HG03108 (cell line): ENCODE data around the gene DNM3.

Source experiments
- ATAC-seq: cut with Tn5 transposase; IDR thresholded peaks from one replicate; pipeline ENCODE4 v1.9.1; 2021; ENCODE audit warnings: moderate library complexity; ENCODE audit not compliant: unreplicated experiment

Gene DNM3

GRCh38 chr1:172378109-172378760 lies 536.9 kb downstream of the DNM3 start:
- no peak for ATAC-seq

GRCh38 chr1:172380441-172381244 lies 539.3 kb downstream of the DNM3 start:
- peak; percentile 94 for ATAC-seq

- ATAC-seq, result no peak
Observed at GRCh38 chr1:172381946-172382345, 540.6 kb downstream of the DNM3 start.

- no peak for ATAC-seq
Observed at GRCh38 chr1:172382406-172382805, 541.1 kb downstream of the DNM3 start.

GRCh38 chr1:172382990-172383389 lies 541.7 kb downstream of the DNM3 start:
- ATAC-seq, result no peak

- ATAC-seq, result no peak
Observed at GRCh38 chr1:172383536-172383935, 542.2 kb downstream of the DNM3 start.

GRCh38 chr1:172384656-172385055 lies 543.4 kb downstream of the DNM3 start:
- ATAC-seq, result no peak

GRCh38 chr1:172386046-172386445 lies 544.7 kb downstream of the DNM3 start:
- ATAC-seq, result no peak

- no peak for ATAC-seq
Observed at GRCh38 chr1:172388490-172388889, 547.2 kb downstream of the DNM3 start.

- peak; percentile 11 for ATAC-seq
Observed at GRCh38 chr1:172390301-172390682, 549.0 kb downstream of the DNM3 start.

GRCh38 chr1:172390683-172391551 lies 549.6 kb downstream of the DNM3 start:
- peak; percentile 62 for ATAC-seq

GRCh38 chr1:172391976-172392375 lies 550.7 kb downstream of the DNM3 start:
- no peak for ATAC-seq

GRCh38 chr1:172393354-172393753 lies 552.1 kb downstream of the DNM3 start:
- ATAC-seq, result no peak

GRCh38 chr1:172394141-172394751 lies 552.9 kb downstream of the DNM3 start:
- peak; percentile 62 for ATAC-seq

- ATAC-seq, result no peak
Observed at GRCh38 chr1:172394811-172395210, 553.5 kb downstream of the DNM3 start.

- ATAC-seq, result no peak
Observed at GRCh38 chr1:172395576-172395975, 554.3 kb downstream of the DNM3 start.

GRCh38 chr1:172397221-172397620 lies 555.9 kb downstream of the DNM3 start:
- no peak for ATAC-seq

- ATAC-seq, result no peak
Observed at GRCh38 chr1:172397633-172398032, 556.3 kb downstream of the DNM3 start.

- no peak for ATAC-seq
Observed at GRCh38 chr1:172398193-172398592, 556.9 kb downstream of the DNM3 start.

GRCh38 chr1:172398970-172399755 lies 557.9 kb downstream of the DNM3 start:
- no peak for ATAC-seq
